Left ventricle myocardium inferior (tissue), 1 donor: ENCODE data around the gene ASB1. TPM values are rescaled to one million over a fixed set of nuclear protein-coding genes. Genes with fewer than 3 reads are reported as not detected.

Source experiments
- DNase-seq: peaks from one replicate; pipeline ENCODE4 v3.0.0-alpha.2; 2020
- H3K27ac ChIP-seq: fragments of 200-600 bp; replicated peaks from 2 replicates; pipeline ENCODE4 v1.8.0; 2021
- H3K27me3 ChIP-seq: fragments of 200-600 bp; 2 replicates; pipeline ENCODE4 v1.8.0; 2021; ENCODE audit warnings: low read depth
- H3K36me3 ChIP-seq: fragments of 200-600 bp; 2 replicates; pipeline ENCODE4 v1.8.0; 2021
- H3K4me1 ChIP-seq: fragments of 200-600 bp; 2 replicates; pipeline ENCODE4 v1.8.0; 2021
- H3K4me3 ChIP-seq: fragments of 200-600 bp; 2 replicates; pipeline ENCODE4 v1.8.0; 2021; ENCODE audit warnings: mild to moderate bottlenecking, moderate library complexity
- H3K9me3 ChIP-seq: fragments of 200-600 bp; replicated peaks from 2 replicates; pipeline ENCODE4 v1.8.0; 2021
- CTCF ChIP-seq: fragments of 200-600 bp; IDR thresholded peaks from 2 replicates; pipeline ENCODE4 v1.8.0; 2021; ENCODE audit warnings: antibody characterized with exemption, mild to moderate bottlenecking, borderline replicate concordance
- intact Hi-C: fragments of 100-400 bp; cut with micrococcal nuclease; formaldehyde crosslinking; loops from one replicate; pipeline ENCODE4 v1.11.0; 2022
- total RNA-seq: library from RNA; stranded (reverse); fragmentation: NEBNext Ultra II Directional; extraction: Animal tissue kit (Norgen Biotek cat#: 25700); gene quantifications from one replicate; pipeline ENCODE4 v1.2.1, GENCODE V29; 2021
- donor health status: DM: no; HTN: yes; CAD: no; lungs with severe emphysema.

Gene ASB1
- total RNA-seq, 1 donor from 2014 or later, result 52.6 TPM

- Histone ChIP-seq H3K27ac (no peak overlapping the region), H3K4me3 (no peak overlapping the region), H3K36me3 (no peaks in the 10 kb centered on the region), H3K9me3 (peaks cover 31% of the 10 kb centered on the region), H3K4me1 (no peaks in the 10 kb centered on the region), H3K27me3 (no peaks in the 10 kb centered on the region)
- TF ChIP-seq CTCF, result no peak
- intact Hi-C loops, result no loop called here
- no peak for DNase-seq
Measured at GRCh38 chr2:238467792-238468191, 41.1 kb downstream of the ASB1 start.

- DNase-seq, result no peak
- no peak for TF ChIP-seq CTCF
- Histone ChIP-seq H3K27me3 (no peaks in the 10 kb centered on the region), H3K36me3 (no peaks in the 10 kb centered on the region), H3K4me1 (no peaks in the 10 kb centered on the region), H3K9me3 (peaks cover 45% of the 10 kb centered on the region), H3K4me3 (no peak overlapping the region), H3K27ac (no peak overlapping the region)
- intact Hi-C loops, result no loop called here
Measured at GRCh38 chr2:238469155-238469554, 42.4 kb downstream of the ASB1 start.

DNA sequence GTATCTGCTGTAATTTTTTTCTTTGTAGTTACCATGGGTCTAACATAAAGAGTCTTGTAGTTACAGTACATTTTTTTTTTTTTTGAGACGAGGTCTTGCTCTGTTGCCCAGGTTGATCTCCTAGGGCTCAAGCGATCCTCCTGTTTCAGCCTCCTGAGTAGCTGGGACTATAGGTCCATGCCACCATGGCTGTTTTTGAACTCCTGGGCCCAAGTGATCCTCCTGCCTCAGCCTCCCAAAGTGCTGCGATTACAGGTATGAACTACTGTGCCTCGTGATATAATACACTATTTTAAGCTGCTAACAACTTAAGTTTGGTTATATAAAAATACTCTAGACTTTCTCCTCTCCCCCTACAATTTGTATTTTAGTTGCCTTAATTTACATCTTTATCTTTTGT, 46.3 kb downstream of the ASB1 start:
- no peaks in the 10 kb centered on the region for H3K36me3 ChIP-seq
- H3K9me3 ChIP-seq, result peaks cover 59% of the 10 kb centered on the region
- no peak overlapping the region for H3K27ac ChIP-seq
- H3K4me1 ChIP-seq, result no peaks in the 10 kb centered on the region
- H3K4me3 ChIP-seq, result no peak overlapping the region
- no peaks in the 10 kb centered on the region for H3K27me3 ChIP-seq
- no peak for DNase-seq
- intact Hi-C loops, result no loop called here
- no peak for TF ChIP-seq CTCF

DNA sequence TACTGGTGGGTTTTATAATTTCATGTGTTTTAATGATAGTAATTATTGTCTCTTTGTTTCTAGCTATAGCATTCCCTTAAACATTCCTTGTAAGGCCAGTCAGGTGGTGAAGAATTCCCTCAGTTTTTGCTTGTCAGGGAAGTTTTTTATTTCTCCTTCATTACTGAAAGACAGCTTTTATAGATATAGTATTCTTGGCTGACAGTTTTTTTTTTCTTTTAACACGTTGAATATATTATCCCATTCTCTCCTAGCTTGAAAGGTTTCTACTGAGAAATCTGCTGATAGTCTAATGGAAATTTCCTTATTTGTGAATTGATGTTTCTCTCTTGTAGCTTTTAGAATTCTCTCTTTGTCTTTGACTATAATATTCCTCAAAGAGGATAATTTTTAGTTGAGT, 46.8 kb downstream of the ASB1 start:
- no peak for TF ChIP-seq CTCF
- no peaks in the 10 kb centered on the region for H3K4me1 ChIP-seq
- H3K36me3 ChIP-seq, result no peaks in the 10 kb centered on the region
- no peak overlapping the region for H3K27ac ChIP-seq
- intact Hi-C loops, result no loop called here
- peaks cover 63% of the 10 kb centered on the region for H3K9me3 ChIP-seq
- H3K27me3 ChIP-seq, result no peaks in the 10 kb centered on the region
- DNase-seq, result no peak
- no peak overlapping the region for H3K4me3 ChIP-seq

DNA sequence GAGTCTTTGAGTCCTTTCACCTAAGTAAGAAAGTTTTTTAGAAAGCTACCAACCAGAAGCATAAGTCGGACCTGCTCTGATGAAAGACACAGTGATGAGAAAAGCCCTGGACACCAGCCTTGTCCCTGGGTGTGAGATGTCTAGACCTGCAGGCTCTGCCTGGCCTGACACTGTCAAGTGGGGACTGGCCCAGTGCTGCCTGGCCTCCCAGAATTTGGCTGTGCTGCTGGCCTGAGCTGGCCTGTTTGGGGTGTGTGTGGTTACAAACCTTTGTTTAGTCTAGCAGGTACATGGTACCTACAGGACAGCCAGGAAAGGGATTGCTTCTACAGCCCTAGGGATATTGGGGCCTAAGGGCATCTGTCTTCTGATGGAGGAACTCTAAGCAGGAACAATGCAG, 48.3 kb downstream of the ASB1 start:
- H3K36me3 ChIP-seq, result no peaks in the 10 kb centered on the region
- TF ChIP-seq CTCF, result no peak
- H3K4me3 ChIP-seq, result no peak overlapping the region
- H3K4me1 ChIP-seq, result no peaks in the 10 kb centered on the region
- no peak for DNase-seq
- H3K9me3 ChIP-seq, result peaks cover 69% of the 10 kb centered on the region
- no peak overlapping the region for H3K27ac ChIP-seq
- intact Hi-C loops, result no loop called here
- no peaks in the 10 kb centered on the region for H3K27me3 ChIP-seq

- peaks cover 74% of the 10 kb centered on the region for H3K9me3 ChIP-seq
- intact Hi-C loops, result no loop called here
- no peaks in the 10 kb centered on the region for H3K27me3 ChIP-seq
Measured at GRCh38 chr2:238475566-238475965, 48.8 kb downstream of the ASB1 start.

More at GRCh38 chr2:238475566-238475965, 48.8 kb downstream of the ASB1 start:
- Histone ChIP-seq H3K4me1 (no peaks in the 10 kb centered on the region), H3K4me3 (no peak overlapping the region), H3K36me3 (no peaks in the 10 kb centered on the region), H3K27ac (no peak overlapping the region)
- no peak for TF ChIP-seq CTCF
- no peak for DNase-seq
